Measurements from ENCODE around the gene SOAT2. TPM values are rescaled to one million over a fixed set of nuclear protein-coding genes. Genes with fewer than 3 reads are reported as not detected.

SOAT2 gene
- total RNA-seq, 1 donor from 2014 or later, result not detected

DNA sequence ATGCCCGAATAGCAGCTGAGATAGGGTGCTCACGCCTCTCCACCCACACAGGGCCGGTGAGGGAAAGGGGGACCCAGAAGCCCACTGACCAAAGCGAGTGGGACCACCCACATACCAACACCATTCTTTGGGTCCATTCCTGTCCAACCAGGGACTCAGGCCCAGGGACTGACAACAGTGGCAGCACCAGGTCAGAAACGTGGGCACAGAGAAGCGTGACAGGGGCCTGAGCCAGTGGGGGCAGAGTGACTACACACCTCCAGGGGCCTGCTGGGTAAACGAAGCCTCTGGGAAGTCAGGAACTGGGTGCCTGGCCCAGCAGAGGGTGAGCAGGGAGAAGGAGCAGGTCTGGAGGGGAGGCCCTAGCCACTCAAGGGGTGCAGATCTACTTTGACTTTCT, 37.8 kb upstream of the SOAT2 start:
- DNase-seq (ENCODE audit: low spot score), result no peak
- H3K27me3 Mint-ChIP-seq (ENCODE audit: insufficient read depth, low read depth), result peaks cover 8% of the 10 kb centered on the region

DNA sequence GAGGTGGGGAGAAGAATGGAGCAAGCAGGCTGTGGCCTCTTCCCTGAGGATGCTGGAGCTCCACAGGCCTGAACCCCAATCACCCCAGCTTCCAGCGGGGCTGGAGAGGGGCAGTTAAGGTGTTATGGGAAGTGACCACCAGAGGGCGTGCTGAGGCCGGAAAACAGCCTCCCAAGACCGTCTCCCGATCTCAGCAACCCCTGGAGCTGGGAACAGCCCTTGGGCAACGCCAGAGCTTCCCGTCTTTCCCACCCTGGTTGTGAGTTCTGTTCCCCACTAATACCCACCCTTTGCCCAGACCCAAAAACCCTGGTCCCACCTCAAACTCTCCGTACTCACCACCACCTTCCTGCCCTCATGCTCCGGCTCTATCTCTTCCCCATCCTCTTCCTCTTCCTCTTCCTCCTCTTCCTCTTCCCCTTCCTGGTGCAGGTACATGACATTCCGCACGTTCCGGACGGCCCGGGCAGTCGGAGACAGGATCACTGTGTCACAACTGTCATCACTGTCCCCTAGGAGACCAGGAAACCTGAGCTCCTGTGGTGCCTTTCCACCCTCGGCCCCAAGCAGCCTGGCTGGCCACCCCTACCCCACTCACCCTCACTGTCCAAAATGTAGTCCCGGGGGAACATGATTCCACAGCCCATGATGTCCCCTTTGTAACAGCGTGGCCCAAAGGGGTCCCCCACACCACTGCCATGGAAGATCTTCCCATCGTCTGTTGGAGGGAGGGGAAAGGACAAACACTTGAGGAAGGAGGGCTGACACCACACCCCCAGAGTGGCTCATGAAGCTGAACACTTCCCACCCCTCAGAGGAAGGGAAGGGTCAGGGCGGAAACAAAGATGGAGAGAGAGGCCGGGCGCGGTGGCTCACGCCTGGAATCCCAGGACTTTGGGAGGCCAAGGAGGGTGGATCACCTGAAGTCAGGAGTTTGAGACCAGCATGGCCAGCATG, 37.0 kb upstream of the SOAT2 start:
- Mint-ChIP-seq H3K4me1 (peaks cover 19% of the 10 kb centered on the region), H3K27me3 (ENCODE audit: insufficient read depth, low read depth) (peaks cover 8% of the 10 kb centered on the region), H3K36me3 (no peaks in the 10 kb centered on the region), H3K9me3 (no peaks in the 10 kb centered on the region), H3K27ac (no peak overlapping the region), H3K4me3 (no peak overlapping the region)
- Histone ChIP-seq H4K20me1 (ENCODE audit: low read depth) (peaks cover 6% of the 10 kb centered on the region), H3K9ac (no peak overlapping the region), H3K36me3 (no peaks in the 10 kb centered on the region), H3K9me3 (ENCODE audit: low read depth) (no peaks in the 10 kb centered on the region), H3K79me2 (ENCODE audit: low read depth) (no peaks in the 10 kb centered on the region), H3K4me1 (peaks cover 4% of the 10 kb centered on the region), H3K4me2 (no peak overlapping the region), H3K4me3 (no peak overlapping the region), H3K27me3 (no peaks in the 10 kb centered on the region), H3F3A (ENCODE audit: low read depth) (peaks cover 3% of the 10 kb centered on the region), H2AFZ (replicated peaks) (no peak overlapping the region), H3K27ac (no peak overlapping the region)
- TF ChIP-seq, protein P1, sequence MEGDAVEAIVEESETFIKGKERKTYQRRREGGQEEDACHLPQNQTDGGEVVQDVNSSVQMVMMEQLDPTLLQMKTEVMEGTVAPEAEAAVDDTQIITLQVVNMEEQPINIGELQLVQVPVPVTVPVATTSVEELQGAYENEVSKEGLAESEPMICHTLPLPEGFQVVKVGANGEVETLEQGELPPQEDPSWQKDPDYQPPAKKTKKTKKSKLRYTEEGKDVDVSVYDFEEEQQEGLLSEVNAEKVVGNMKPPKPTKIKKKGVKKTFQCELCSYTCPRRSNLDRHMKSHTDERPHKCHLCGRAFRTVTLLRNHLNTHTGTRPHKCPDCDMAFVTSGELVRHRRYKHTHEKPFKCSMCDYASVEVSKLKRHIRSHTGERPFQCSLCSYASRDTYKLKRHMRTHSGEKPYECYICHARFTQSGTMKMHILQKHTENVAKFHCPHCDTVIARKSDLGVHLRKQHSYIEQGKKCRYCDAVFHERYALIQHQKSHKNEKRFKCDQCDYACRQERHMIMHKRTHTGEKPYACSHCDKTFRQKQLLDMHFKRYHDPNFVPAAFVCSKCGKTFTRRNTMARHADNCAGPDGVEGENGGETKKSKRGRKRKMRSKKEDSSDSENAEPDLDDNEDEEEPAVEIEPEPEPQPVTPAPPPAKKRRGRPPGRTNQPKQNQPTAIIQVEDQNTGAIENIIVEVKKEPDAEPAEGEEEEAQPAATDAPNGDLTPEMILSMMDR (IDR thresholded peaks at IDR 0.05), result peak; percentile 87
- TF ChIP-seq EZH2phosphoT487 (IDR thresholded peaks at IDR 0.05), result no peak
- DNase-seq (ENCODE audit: low spot score), result peak; percentile 88

More for the DNA sequence above, 37.8 kb upstream of the SOAT2 start:
- Histone ChIP-seq H3K9ac (no peak overlapping the region), H3F3A (ENCODE audit: low read depth) (no peaks in the 10 kb centered on the region), H3K4me2 (no peak overlapping the region), H3K36me3 (no peaks in the 10 kb centered on the region), H4K20me1 (ENCODE audit: low read depth) (no peaks in the 10 kb centered on the region), H3K4me1 (no peaks in the 10 kb centered on the region), H3K9me3 (ENCODE audit: low read depth) (no peaks in the 10 kb centered on the region), H2AFZ (replicated peaks) (no peak overlapping the region), H3K27me3 (no peaks in the 10 kb centered on the region), H3K79me2 (ENCODE audit: low read depth) (no peaks in the 10 kb centered on the region), H3K27ac (no peak overlapping the region), H3K4me3 (no peak overlapping the region)
- TF ChIP-seq, protein P1 (IDR thresholded peaks at IDR 0.05), result no peak
- TF ChIP-seq EZH2 (IDR thresholded peaks at IDR 0.05), result no peak
- H3K9me3 Mint-ChIP-seq, result no peaks in the 10 kb centered on the region
- H3K36me3 Mint-ChIP-seq, result no peaks in the 10 kb centered on the region
- H3K27ac Mint-ChIP-seq, result no peak overlapping the region
- H3K4me3 Mint-ChIP-seq, result no peak overlapping the region
- H3K4me1 Mint-ChIP-seq, result peaks cover 13% of the 10 kb centered on the region

DNA sequence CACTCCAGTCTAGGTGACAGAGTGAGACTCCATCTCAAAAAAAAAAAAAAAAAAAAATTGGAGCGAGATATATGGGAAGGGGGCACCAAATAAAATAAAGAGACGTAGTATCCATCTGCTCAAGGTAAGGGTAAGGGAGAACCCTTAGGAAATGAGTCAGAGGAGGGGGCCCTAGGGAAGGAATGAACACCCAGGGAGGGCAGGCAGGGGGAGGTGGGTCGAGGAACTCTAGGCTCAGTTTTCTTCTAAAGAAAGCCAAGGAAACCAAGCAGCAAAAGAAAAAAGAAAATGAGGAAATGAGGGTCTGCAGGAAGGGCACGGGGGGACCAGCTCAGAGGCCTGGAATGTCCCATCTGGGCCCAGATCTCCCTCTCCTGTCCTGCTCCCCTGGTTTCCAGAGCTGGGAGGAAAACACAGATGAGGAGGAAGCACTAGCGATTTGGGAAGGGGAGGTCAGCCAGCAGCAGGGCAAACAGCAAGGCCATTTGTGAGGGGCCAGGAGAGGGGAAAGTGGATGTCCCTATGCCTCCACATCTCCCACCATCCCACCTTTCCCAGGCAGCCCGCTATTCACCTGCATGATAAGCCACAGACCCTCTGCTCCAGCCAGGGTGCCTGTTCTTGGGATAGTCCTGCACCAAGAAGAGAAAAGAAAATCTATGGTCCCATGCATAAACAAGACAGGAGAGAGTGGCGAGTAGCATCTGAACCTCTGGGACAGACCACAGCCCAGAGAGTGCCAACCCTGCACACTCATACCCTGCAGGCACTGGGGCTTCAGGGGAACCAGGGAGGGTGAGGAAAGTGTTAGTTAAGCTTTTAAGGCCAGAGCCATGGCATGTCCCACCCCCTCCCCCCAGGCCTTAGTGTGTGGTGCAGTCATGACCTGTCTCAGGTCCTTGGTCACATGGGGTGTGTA, 36.0 kb upstream of the SOAT2 start:
- Mint-ChIP-seq H3K27ac (no peak overlapping the region), H3K4me1 (peaks cover 27% of the 10 kb centered on the region), H3K27me3 (ENCODE audit: insufficient read depth, low read depth) (peaks cover 8% of the 10 kb centered on the region), H3K4me3 (no peak overlapping the region), H3K9me3 (no peaks in the 10 kb centered on the region), H3K36me3 (no peaks in the 10 kb centered on the region)
- no peak overlapping the region for H3K4me3 ChIP-seq
- H3K79me2 ChIP-seq (ENCODE audit: low read depth), result no peaks in the 10 kb centered on the region
- DNase-seq (ENCODE audit: low spot score), result no peak
- no peaks in the 10 kb centered on the region for H3K27me3 ChIP-seq
- H3K9ac ChIP-seq, result no peak overlapping the region
- no peaks in the 10 kb centered on the region for H3K36me3 ChIP-seq
- H3K9me3 ChIP-seq (ENCODE audit: low read depth), result no peaks in the 10 kb centered on the region
- no peak overlapping the region for H3K27ac ChIP-seq
- peaks cover 12% of the 10 kb centered on the region for H3K4me1 ChIP-seq
- peaks cover 16% of the 10 kb centered on the region for H4K20me1 ChIP-seq (ENCODE audit: low read depth)
- H3K4me2 ChIP-seq, result no peak overlapping the region
- no peak overlapping the region for H2AFZ ChIP-seq (replicated peaks)
- H3F3A ChIP-seq (ENCODE audit: low read depth), result peaks cover 9% of the 10 kb centered on the region
- TF ChIP-seq EZH2 (IDR thresholded peaks at IDR 0.05) (no peak), EZH2phosphoT487 (IDR thresholded peaks at IDR 0.05) (no peak)
- TF ChIP-seq, protein P1 (IDR thresholded peaks at IDR 0.05), result no peak
